ENCODE results near the gene SCT. TPM values are rescaled to one million over a fixed set of nuclear protein-coding genes. Genes with fewer than 3 reads are reported as not detected.

SCT gene
- total RNA-seq, 2 donors from 2014 or later, result not detected

- H3K4me1 ChIP-seq (replicated peaks), result peaks cover 7% of the 10 kb centered on the region
- no peak overlapping the region for H3K4me3 ChIP-seq
- no peak overlapping the region for H3K27ac ChIP-seq
- no peak for DNase-seq (ENCODE audit: low spot score)
- intact Hi-C loops (cut with DNase I), result no loop called here
- no peaks in the 10 kb centered on the region for H3K27me3 ChIP-seq (replicated peaks; ENCODE audit: insufficient read depth)
- TF ChIP-seq CTCF (IDR thresholded peaks at IDR 0.05), result no peak
- TF ChIP-seq POLR2A (IDR thresholded peaks at IDR 0.05), result no peak
- no peak for TF ChIP-seq POLR2AphosphoS5 (IDR thresholded peaks at IDR 0.05)
- peaks cover 40% of the 10 kb centered on the region in 2 donors for H3K36me3 ChIP-seq
- no peaks in the 10 kb centered on the region for H3K9me3 ChIP-seq
- WGBS, result 89% methylated on average over 18 of the region's 28 CpGs
Measured at GRCh38 chr11:609341-609811, 17.6 kb downstream of the SCT start.

- H3K36me3 ChIP-seq, result peaks cover 40 to 41% of the 10 kb centered on the region in 2 donors
- H3K4me3 ChIP-seq, result no peak overlapping the region
- no peaks in the 10 kb centered on the region for H3K9me3 ChIP-seq
- no peaks in the 10 kb centered on the region for H3K27me3 ChIP-seq (replicated peaks; ENCODE audit: insufficient read depth)
- no peak for DNase-seq (ENCODE audit: low spot score)
- H3K27ac ChIP-seq, result no peak overlapping the region
- intact Hi-C loops (cut with DNase I), result no loop called here
- TF ChIP-seq POLR2A (IDR thresholded peaks at IDR 0.05) (no peak), CTCF (IDR thresholded peaks at IDR 0.05) (no peak), POLR2AphosphoS5 (IDR thresholded peaks at IDR 0.05) (no peak)
- 81% methylated on average over 28 of the region's 28 CpGs for WGBS
- H3K4me1 ChIP-seq (replicated peaks), result peaks cover 1% of the 10 kb centered on the region
Measured at GRCh38 chr11:608791-609251, 18.2 kb downstream of the SCT start.

- no peaks in the 10 kb centered on the region for H3K4me1 ChIP-seq (replicated peaks)
- H3K27me3 ChIP-seq (replicated peaks; ENCODE audit: insufficient read depth), result no peaks in the 10 kb centered on the region
- WGBS, result 89% methylated on average over 31 of the region's 45 CpGs
- no peak overlapping the region for H3K4me3 ChIP-seq
- H3K27ac ChIP-seq, result no peak overlapping the region
- DNase-seq (ENCODE audit: low spot score), result no peak
- TF ChIP-seq CTCF (IDR thresholded peaks at IDR 0.05), result no peak
- H3K9me3 ChIP-seq, result no peaks in the 10 kb centered on the region
- peaks cover 40 to 41% of the 10 kb centered on the region in 2 donors for H3K36me3 ChIP-seq
- intact Hi-C loops (cut with DNase I), result no loop called here
Measured at GRCh38 chr11:607971-608659, 18.9 kb downstream of the SCT start.

- TF ChIP-seq POLR2AphosphoS5 (IDR thresholded peaks at IDR 0.05), result no peak
- no peak for TF ChIP-seq CTCF (IDR thresholded peaks at IDR 0.05)
- no peak for TF ChIP-seq POLR2A (IDR thresholded peaks at IDR 0.05)
- Histone ChIP-seq H3K4me1 (replicated peaks) (no peaks in the 10 kb centered on the region), H3K27ac (no peak overlapping the region), H3K27me3 (replicated peaks; ENCODE audit: insufficient read depth) (no peaks in the 10 kb centered on the region), H3K36me3 (peaks cover 40 to 43% of the 10 kb centered on the region in 2 donors), H3K9me3 (no peaks in the 10 kb centered on the region), H3K4me3 (no peak overlapping the region)
- DNase-seq (ENCODE audit: low spot score), result no peak
- intact Hi-C loops (cut with DNase I), result no loop called here
- 92% methylated on average over 30 of the region's 35 CpGs for WGBS
Measured at GRCh38 chr11:607020-607780, 19.8 kb downstream of the SCT start.
